ENCODE data around the gene PCF11.
"Not testable (repeated sequence)": the region's sequence is repeated elsewhere in the genome, so short reads cannot be mapped to it uniquely, and the experiment has no call there.

Gene PCF11

GRCh38 chr11:83193315-83194280 lies 36.7 kb downstream of the PCF11 start, which contains the start of gene ANKRD42:
TSS of gene ANKRD42 (plus strand) at chr11:83193712. CDS start at chr11:83194671, 959 bp downstream.
- peak; percentile 98 for DNase-seq

- DNase-seq = peak; percentile 82
These were observed 37.6 kb downstream of the PCF11 start for GRCh38 chr11:83194281-83195142.

DNA sequence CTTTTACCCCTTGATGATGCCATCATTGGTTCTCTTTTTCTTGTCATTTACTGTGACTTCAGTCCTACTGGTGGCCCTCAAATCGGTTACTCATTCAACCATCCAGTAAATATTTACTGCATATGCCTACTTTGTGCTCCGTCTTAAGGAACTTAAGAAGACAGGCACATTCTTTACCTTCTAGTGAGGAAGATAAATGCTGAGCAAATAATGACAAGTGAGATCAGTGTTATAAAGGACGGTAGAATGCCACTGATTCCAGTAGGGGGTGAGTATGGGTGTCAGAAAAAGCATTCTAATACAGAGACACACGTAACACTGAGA lies 38.2 kb downstream of the PCF11 start:
- no peak for DNase-seq

- DNase-seq = no peak
These were observed 38.7 kb downstream of the PCF11 start for GRCh38 chr11:83195649-83196048.

- no peak for DNase-seq
These were observed 43.1 kb downstream of the PCF11 start for GRCh38 chr11:83200035-83200434.

DNA sequence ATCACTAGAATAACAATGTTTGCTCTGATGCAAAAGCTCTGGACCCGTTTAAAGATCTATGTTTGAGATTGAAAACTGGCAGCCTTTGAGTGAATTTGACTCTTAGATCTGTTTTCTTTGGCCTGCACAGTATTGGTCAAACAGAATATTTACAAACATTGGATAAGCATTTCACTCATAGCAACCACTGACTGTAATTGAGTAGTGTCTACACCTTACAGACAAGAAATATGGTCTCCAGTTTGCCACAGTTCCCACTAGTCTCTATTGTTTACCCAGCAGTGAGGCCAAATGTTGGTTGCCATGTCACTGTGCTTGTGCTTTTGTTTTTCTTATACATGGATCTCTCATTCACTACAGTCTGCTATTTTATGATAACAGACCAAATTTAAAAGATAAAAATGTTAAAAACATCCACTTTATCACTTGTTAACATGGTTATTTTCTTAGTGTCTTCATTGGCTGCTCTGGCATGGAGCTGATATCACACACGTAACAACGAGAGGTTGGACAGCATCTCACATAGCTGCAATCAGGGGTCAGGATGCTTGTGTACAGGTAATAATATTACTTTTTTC lies 48.8 kb downstream of the PCF11 start:
- DNase-seq = no peak

DNA sequence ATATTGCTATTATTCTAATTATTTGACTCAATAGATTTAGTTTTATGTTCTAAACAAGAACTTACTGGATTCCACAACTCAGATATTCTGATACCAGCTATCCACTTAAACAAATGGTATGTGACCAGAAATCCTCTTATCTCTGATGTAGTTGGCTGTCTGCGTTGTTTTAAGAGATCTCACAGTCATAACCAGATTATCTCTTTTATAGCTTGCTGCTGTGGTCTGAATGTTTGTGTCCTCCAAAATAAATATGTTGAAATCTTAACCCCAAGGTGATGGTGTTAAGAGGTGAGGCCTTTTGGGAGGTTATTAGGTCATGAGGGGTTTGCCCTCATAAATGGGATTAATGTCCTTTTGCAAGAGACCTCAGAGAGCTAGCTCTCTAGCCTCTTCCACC lies 49.3 kb downstream of the PCF11 start:
- no peak for DNase-seq

- not testable (repeated sequence) for DNase-seq
These were observed 49.9 kb downstream of the PCF11 start for GRCh38 chr11:83206771-83207382.

- peak; percentile 63 for DNase-seq
These were observed 62.2 kb downstream of the PCF11 start for GRCh38 chr11:83219095-83219494.

DNA sequence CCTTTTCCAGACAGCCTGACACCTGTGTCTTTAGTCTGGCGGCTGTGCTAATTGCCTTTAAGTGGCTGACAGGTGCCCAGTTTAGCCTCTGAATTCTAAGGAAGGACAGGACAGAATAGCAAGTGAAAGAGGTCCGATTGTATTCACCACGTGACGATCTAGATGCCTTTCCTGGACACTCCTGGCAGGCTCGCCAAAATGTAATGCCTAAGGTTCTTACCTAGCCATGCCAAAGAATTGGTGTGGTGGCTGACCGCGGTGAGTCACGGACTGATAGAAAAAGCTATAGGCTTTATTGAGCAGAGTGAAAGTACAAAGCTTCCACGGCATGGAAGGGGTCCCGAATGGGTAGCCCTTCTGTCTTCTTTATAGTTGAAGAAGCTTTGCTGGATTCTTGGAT lies 63.3 kb downstream of the PCF11 start:
- peak; percentile 77 for DNase-seq

DNA sequence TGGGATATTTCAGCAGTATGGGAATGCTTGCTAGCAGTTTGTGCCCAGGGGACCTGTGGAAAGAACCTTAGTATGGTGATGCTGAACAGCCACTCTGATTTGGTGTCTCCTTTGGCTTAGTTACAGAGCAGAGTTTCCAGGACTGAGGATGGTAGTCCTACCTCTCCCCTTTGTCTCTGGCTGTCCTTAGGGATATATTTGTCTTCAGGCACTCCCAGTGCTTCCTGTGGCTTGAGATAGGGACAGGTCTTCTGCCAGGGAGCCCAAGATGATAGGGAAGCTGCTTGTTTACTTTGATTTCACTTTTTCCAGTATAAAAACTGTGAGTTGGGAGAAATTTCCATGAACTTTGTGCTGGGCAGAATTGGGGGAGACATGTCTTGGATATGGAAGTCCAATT lies 64.8 kb downstream of the PCF11 start:
- DNase-seq = no peak

DNA sequence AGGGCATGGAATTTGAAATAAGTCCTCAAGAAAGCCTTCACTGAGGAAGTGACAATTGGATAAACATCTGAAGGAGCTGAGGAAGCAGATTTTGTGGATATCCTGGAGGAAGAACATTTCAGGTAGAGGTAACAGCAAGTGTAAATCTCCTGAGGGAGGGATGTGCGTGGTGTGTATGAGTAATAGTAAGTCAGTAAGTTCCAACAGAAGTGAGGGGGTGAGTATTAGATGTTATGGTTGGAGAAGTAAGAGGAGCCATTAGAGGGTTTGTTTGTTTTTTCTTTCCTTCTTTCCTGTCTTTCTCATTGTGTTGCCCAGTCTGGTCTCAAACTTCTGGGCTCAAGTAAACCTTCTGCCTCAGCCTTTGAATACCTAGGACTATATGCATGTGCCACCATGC lies 65.6 kb downstream of the PCF11 start:
- no peak for DNase-seq

DNA sequence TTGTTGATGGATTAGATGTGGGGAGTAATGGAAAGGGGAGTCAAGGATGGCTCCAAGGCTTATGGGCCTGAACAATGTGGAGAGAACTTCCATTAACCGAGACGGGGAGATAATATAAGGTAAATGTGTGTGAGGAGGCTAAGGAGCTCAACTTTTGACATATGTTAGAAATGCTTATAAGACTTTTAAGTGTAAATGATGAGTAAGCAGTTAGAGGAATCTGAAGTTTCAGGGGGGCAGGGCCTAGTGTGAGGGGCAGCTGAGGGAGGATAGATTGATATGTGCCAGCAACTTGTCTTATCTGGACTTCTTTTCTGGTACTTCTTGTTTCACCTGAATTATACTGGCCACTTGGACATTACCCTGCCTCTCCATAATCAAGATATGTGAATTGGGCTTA lies 66.5 kb downstream of the PCF11 start:
- DNase-seq = no peak

DNA sequence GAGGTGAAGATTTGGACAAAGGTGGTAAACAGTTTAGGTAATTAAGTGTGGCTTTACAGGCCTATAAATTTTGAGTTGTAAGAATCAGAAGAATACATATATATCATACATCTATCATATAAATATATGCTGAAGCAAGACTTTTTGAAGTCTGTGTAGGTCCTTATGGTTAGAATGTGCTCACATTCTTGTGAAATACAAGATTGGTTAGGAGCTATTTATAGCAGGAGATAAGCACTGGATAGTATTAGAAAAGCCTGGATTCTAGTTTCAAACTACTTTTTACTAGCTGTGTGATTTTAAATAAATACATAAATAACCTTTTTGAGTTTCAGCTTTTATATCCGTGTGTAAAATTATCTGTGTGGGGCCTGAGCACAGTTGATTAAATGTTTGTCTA lies 78.9 kb downstream of the PCF11 start:
- no peak for DNase-seq

Measured in NCI-H69 (cell line).